Activated effector memory CD4-positive, alpha-beta T cell treated with Interleukin-2 at 50 U/mL for 16 hours (primary cell): Measurements from ENCODE around the gene ZNF613.
"Not testable (repeated sequence)": the region's sequence is repeated elsewhere in the genome, so short reads cannot be mapped to it uniquely, and the experiment has no call there.

Experiments
- DNase-seq: peaks from one replicate; pipeline ENCODE4 v3.0.0-alpha.2; 2020

Gene ZNF613

DNA sequence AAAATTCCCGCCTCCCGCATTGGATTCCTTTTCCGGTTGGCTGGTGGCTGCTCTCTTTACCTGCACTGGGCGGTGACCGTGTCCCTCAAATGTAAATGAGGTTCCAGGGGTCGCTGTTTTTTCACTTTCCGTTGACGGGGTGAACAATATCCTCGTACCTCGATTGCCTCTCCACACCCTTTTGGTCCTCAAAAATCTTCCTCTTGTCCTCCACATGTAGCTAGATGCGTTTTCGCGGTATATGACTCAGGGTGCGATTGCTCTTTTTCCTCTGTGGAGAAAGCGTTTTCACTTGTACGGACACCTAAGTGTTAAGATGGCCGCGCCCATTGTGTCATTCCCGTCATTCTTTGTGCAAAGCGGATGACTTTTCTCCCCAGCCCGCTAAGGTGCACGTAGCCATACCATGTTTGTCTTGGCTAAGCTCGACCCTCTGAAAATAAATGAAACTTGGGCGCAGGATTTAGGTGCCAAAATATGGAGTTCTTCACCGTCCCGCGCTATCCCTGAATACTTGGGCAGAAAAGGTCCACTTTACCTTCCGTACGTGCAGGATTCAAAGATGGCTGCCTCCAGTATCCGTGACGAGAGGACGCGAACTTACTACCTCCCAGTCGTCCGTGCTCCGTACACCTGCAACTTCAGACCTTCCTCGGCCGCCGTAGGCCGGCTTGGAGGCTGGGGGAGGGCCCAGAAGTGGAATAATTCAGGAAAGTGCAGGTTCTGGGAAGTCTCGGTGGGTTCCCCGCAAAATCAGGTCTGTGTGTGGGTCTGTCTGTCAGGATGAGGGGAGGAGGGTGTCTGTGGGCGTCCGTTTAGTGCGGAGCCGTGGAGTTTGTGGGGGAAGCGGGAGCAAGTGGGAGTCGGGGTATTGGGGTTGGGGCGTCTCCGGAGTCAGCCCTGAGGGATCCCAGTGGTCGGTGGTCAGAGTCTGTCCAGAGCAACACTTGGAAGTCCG lies at the start of gene ZNF613:
Gene ZNF613, plus strand, starts transcription at position 689 of the 958 bp plus-strand sequence. CDS start 8,749 bp downstream, outside the sequence.
- peak; percentile 75 for DNase-seq

- DNase-seq = no peak
Observed at GRCh38 chr19:51882518-51882917, 44.8 kb upstream of the ZNF613 start.

DNA sequence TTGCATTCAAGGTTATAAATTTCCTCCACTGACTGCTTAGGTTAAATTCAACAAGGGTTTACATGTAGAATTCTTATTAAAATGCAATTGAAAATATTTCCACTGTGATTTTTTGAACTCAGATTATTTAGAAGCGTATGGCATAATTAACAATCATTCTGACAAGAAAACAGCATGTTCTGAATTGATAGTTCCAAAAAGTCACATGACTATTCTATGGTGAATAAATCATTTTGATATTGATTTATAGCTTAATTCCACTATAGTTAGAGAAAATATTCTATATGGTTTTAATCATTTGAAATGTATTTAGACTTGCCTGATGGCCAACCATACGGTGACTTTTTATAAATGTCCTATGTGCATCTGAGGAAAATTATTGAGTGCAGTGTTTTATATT lies 42.6 kb upstream of the ZNF613 start:
- no peak for DNase-seq

GRCh38 chr19:51887522-51888498 lies 39.5 kb upstream of the ZNF613 start, which contains the start of gene ZNF577:
TSS of gene ZNF577 (minus strand) at chr19:51887951. CDS start at chr19:51880382, 7,569 bp downstream.
- peak; percentile 39 for DNase-seq

GRCh38 chr19:51889934-51890333 lies 37.3 kb upstream of the ZNF613 start:
- no peak for DNase-seq

- DNase-seq = no peak
Observed at GRCh38 chr19:51891193-51891747, 36.0 kb upstream of the ZNF613 start.

- DNase-seq = no peak
Observed at GRCh38 chr19:51901860-51902259, 25.4 kb upstream of the ZNF613 start.

GRCh38 chr19:51903192-51903591 lies 24.1 kb upstream of the ZNF613 start:
- DNase-seq = no peak

DNA sequence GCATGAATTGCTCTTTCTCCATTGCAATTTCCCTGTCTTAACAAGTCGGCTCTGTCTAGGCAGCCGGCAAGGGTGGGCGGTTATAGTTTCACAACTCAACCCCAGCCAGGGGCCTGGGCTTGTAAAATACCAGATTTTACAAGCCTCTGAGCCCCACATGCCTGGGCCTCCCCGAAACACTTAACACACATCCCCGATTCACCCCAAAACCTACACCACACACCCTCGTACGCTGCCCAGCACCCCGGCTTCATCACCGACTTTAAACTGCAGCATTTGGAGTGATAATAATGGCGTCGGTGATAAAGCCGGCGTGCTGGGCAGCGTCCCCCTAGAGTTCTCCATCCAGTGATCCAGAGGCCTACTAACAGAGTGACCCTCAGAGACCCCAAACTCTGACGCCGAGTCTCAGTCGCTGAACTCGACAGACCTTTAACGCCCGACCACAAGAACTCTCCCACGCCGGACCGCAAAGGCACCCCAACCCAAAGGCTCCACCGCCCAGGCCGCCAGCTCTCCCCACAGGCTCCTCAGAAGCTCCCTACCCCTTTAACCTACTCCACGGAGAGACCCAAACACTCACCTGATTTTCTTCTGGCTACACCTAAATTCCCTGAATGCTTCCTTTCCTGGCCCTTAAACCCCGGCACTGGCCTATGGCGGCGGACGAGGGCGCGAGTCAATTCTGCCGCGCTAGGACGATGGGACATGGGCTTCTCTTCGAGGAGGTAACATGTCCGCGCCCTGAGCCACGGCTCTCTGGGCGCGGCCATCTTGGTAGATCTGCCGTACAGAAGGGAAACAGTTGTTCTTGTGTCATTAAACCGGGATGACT lies 22.7 kb upstream of the ZNF613 start, which contains the start of gene ZNF649:
Gene ZNF649, minus strand, starts transcription at position 687 of the 835 bp plus-strand sequence. CDS start 4,910 bp downstream, outside the sequence.
- peak; percentile 68 for DNase-seq

DNA sequence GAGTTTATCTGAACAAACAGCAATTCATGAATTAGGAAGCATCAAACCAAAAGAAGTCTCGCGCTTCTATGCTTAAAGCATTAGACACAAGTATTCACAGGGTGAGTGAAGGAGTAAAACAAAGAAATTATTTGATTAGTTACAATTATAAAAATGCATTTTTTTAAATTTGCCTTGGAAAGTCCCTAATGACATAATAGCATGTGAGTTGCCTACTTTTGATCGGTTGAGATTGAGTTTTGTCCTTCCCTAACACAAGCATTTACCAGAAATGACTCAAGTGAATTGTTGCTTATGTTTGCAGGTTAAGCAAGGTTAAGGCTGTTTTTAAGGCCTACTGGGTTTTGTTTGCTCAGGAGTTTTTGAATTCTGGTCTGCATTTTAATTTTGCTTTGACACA lies 22.1 kb upstream of the ZNF613 start:
- no peak for DNase-seq

GRCh38 chr19:51905639-51906038 lies 21.6 kb upstream of the ZNF613 start:
- not testable (repeated sequence) for DNase-seq

GRCh38 chr19:51906108-51906507 lies 21.2 kb upstream of the ZNF613 start:
- DNase-seq = not testable (repeated sequence)

GRCh38 chr19:51907981-51908380 lies 19.3 kb upstream of the ZNF613 start:
- DNase-seq = not testable (repeated sequence)

DNA sequence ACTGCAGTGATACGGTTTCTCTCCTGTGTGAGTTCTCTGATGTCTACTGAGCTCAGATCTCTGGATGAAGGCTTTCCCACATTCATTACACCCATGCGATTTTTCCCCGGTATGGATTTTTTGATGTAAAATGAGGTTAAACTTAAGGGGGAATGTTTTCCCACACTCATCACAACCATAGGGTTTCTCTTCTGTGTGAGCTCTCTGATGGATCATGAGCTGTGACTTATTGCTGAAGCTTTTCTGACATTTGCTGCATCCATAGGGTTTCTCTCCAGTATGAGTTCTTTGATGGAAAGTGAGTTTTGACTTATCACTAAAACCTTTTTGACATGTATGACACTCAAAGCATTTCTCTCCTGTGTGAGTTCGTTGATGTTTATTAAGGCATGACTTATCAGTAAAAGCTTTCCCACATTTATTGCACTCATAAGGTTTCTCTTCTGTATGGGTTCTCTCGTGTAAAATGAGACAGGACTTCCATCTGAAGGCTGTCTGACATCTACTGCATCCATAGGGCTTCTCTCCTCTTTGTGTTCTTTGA lies 11.9 kb upstream of the ZNF613 start:
- DNase-seq = no peak

DNA sequence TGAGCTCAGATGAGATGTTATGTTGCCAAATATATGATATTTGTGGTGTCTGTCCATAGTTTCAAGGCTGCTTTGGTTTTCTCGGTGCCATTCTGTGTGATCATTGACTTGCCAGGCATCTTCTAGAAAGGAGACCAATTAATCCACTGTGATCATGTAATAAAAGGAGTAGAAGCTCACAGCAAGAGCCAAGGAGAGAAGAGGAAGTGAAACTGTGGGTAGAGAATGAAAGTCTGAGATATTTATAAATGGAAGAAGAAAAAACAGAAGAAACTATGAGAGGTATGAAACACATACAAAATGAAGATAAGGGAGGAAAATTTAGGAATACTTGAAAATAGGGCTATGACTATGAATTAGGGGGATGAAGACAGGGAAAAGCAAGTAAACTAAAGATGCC lies 11.1 kb upstream of the ZNF613 start:
- no peak for DNase-seq

- no peak for DNase-seq
Observed at GRCh38 chr19:51919606-51920005, 7.7 kb upstream of the ZNF613 start.

DNA sequence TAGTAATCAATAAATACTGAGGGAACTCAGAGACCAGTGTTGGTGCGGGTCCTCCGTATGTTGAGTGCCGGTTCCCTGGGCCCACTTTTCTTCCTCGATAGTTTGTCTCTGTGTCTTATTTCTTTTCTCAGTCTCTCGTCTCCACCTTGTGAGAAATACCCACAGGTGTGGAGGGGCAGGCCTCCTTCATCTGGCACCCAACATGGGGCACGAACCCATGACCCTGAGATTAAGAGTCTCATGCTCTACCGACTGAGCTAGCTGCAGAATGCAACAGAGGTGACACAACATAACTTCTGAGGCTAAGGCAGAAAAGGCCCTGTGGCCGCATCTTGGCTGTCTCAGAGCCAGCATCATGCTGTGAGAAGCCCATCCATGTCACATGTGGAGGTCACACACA lies 5.3 kb upstream of the ZNF613 start:
- DNase-seq = no peak

DNA sequence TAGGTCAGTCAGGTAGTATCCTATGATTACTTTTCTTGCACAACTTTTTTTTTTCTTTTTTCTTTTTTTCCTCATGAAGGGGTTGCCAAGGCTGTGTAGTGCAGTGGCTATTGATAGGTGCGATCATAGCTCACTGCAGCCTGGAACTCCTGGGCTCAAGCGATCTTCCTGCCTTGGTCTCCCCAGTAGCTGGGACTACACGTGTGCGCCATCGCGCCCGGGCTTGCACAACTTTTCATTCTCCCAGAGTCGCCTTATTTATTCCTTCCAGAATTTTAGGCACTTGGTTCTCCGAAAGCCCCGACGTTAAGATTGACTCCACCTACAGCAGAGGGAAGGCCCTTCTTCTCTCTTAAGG lies 867 bp upstream of the ZNF613 start:
- DNase-seq = no peak

- DNase-seq = no peak
Observed at GRCh38 chr19:51927859-51928258, 587 bp downstream of the ZNF613 start.

DNA sequence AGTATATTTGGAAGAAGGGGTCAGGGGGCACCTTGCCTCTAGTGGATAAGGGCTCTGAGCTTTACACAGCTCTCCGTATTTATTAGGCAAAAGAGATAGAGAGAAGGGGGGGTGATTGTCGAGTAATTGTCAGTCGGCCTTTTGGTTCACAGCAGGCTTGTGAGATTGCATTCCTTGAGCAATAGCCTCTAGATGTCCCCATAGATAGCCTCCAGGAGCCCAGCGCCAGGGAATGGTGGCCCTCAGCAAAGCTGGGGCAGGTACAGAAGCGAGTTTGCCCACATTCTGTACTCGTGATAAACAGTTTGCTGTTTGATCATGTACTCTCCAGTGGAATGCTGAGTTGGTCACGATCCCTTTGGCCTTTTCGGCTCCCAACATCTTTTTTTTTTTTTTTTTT lies 4.6 kb downstream of the ZNF613 start:
- no peak for DNase-seq

GRCh38 chr19:51938936-51939335 lies 11.7 kb downstream of the ZNF613 start:
- no peak for DNase-seq
